ENCODE data around the gene AKR1E2.

AKR1E2 gene

GRCh38 chr10:4867109-4867519, 41.1 kb downstream of the AKR1E2 start:
- Mint-ChIP-seq H3K4me3 (no peak overlapping the region), H3K9me3 (no peaks in the 10 kb centered on the region), H3K27me3 (no peaks in the 10 kb centered on the region), H3K36me3 (ENCODE audit: low read depth) (no peaks in the 10 kb centered on the region), H3K27ac (no peak overlapping the region), H3K4me1 (ENCODE audit: low read depth) (no peaks in the 10 kb centered on the region)
- intact Hi-C loops (cut with micrococcal nuclease) = no loop called here

DNA sequence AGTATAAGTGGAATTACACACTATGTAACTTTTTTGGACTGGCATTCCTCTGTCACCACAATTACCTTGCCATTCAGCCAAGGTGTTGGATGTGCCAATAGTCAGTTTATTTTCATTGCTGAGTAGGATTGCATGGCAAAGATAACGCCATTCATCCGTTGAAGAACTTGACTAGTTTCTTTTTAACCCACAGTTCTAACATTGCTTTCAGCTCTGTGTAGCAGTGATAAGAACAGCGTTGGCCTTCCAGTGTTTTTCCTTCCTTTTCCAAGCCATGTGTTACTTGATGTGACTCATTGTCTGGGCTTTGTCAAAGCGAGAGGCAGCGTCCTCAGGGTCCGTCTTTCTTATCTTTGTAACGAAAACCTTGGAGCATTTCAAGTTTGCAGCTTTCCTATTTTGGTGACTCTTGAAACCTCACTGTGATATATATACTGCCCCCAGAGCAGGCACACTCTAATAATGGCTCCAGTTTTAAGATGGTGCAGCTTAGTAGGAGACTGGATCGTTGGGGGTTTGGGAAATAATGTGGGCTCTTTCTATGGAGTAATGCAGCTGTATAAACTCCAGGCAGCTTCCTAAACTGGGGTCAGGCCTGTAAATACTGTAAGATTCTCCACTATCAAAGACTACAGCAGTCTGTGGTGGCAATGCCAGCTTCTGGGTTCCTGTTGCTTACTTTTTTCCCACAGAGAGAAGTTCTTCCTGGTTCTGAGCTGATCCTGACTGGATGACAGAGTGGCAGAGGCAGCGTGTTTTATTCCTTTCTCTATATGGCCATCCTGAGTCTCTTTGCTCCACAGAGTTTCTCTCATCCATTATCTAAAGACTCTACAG, 41.7 kb downstream of the AKR1E2 start:
- no peaks in the 10 kb centered on the region for H3K27me3 Mint-ChIP-seq
- no peaks in the 10 kb centered on the region for H3K36me3 Mint-ChIP-seq (ENCODE audit: low read depth)
- no peak overlapping the region for H3K4me3 Mint-ChIP-seq
- intact Hi-C loops (cut with micrococcal nuclease) = no loop called here
- peaks cover 1% of the 10 kb centered on the region for H3K9me3 Mint-ChIP-seq
- H3K4me1 Mint-ChIP-seq (ENCODE audit: low read depth) = no peaks in the 10 kb centered on the region
- H3K27ac Mint-ChIP-seq = no peak overlapping the region

DNA sequence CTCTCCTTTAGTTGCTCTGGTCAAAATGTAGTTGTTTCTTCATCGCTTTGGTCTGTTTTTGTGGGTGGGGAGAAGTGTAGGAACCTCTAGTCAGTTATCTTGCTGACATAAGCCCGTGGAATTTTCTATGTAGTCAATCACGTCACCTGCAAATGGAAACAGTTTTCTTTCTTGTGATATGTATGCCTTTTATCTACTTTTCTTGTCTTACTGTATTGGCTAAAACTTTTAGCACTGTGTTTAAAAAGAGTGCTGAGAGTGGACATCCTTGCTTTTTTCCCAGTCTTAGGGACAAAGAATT, 42.3 kb downstream of the AKR1E2 start:
- no peaks in the 10 kb centered on the region for H3K27me3 Mint-ChIP-seq
- no peaks in the 10 kb centered on the region for H3K36me3 Mint-ChIP-seq (ENCODE audit: low read depth)
- H3K4me3 Mint-ChIP-seq = no peak overlapping the region
- intact Hi-C loops (cut with micrococcal nuclease) = no loop called here
- no peak overlapping the region for H3K27ac Mint-ChIP-seq
- H3K4me1 Mint-ChIP-seq (ENCODE audit: low read depth) = no peaks in the 10 kb centered on the region
- H3K9me3 Mint-ChIP-seq = peaks cover 7% of the 10 kb centered on the region

DNA sequence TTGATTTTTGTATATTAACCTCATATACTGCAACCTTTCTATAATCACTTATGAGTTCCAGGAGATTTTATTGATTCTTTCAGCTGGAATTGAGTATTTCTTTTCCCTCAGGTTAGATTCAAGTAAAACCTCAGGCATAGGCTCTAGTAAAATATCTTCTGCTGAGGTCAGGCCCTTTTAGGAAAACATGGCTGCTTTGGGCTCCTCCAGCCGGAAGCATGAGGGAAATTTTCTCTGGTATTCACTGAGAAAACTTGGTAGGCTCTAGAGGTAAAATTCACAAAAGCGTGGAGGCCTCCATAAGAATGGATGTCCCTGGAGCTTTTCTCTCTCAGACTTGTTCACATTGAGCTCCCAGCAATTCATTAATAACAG, 56.7 kb downstream of the AKR1E2 start:
- no peak overlapping the region for H3K27ac Mint-ChIP-seq
- H3K27me3 Mint-ChIP-seq = no peaks in the 10 kb centered on the region

GRCh38 chr10:4883079-4883739, 57.2 kb downstream of the AKR1E2 start:
- no peaks in the 10 kb centered on the region for H3K4me1 Mint-ChIP-seq (ENCODE audit: low read depth)
- H3K9me3 Mint-ChIP-seq = no peaks in the 10 kb centered on the region
- no peaks in the 10 kb centered on the region for H3K36me3 Mint-ChIP-seq (ENCODE audit: low read depth)
- intact Hi-C loops (cut with micrococcal nuclease) = no loop called here
- no peaks in the 10 kb centered on the region for H3K27me3 Mint-ChIP-seq
- H3K27ac Mint-ChIP-seq = no peak overlapping the region
- no peak overlapping the region for H3K4me3 Mint-ChIP-seq

More for the DNA sequence above, 56.7 kb downstream of the AKR1E2 start:
- Mint-ChIP-seq H3K36me3 (ENCODE audit: low read depth) (no peaks in the 10 kb centered on the region), H3K4me3 (no peak overlapping the region), H3K9me3 (no peaks in the 10 kb centered on the region), H3K4me1 (ENCODE audit: low read depth) (no peaks in the 10 kb centered on the region)
- intact Hi-C loops (cut with micrococcal nuclease) = no loop called here

DNA sequence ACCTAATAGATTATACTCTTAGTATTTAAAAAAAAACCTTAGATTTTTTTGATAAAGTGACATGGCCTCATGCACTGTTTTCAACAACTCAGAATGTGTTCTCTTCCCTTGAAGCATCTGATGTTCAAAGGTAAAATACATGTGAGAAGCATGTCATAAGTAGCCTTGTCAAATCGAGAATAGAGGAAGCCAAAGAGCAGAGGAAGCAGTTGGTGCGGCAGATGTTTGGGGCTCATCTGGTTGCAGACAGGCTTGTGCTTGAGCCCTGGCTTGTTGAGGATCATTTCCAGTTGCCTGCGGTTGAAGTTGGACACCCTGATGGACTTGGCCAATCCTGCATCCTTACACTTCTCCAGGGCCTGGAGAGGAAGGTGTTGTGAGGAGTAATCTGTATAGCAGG, 59.2 kb downstream of the AKR1E2 start:
- Mint-ChIP-seq H3K4me3 (no peak overlapping the region), H3K27me3 (no peaks in the 10 kb centered on the region), H3K9me3 (no peaks in the 10 kb centered on the region), H3K4me1 (ENCODE audit: low read depth) (no peaks in the 10 kb centered on the region), H3K36me3 (ENCODE audit: low read depth) (no peaks in the 10 kb centered on the region), H3K27ac (no peak overlapping the region)
- intact Hi-C loops (cut with micrococcal nuclease) = no loop called here

DNA sequence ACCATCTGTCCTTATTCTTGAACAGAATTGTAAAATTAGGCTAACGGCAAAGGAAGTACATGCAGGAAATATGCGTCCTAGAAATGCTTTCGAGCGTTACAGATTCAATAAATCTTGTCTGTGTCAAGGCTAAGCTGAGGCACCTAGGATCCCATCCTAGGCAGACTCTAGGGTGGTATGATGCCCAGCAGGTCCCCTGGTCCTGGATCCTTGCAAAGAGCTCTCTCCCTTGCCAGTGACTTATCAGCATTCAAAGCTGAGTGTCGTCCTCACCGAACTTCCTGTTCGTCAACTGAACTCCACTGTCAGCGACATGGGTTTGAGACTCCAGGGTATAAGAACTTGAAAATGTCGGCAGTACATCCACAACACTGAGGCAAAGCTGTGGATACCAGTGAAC, 61.5 kb downstream of the AKR1E2 start:
- Mint-ChIP-seq H3K9me3 (no peaks in the 10 kb centered on the region), H3K4me3 (no peak overlapping the region), H3K4me1 (ENCODE audit: low read depth) (no peaks in the 10 kb centered on the region), H3K27ac (no peak overlapping the region), H3K27me3 (no peaks in the 10 kb centered on the region), H3K36me3 (ENCODE audit: low read depth) (no peaks in the 10 kb centered on the region)
- intact Hi-C loops (cut with micrococcal nuclease) = no loop called here

GRCh38 chr10:4888236-4888635, 62.2 kb downstream of the AKR1E2 start:
- no peak overlapping the region for H3K27ac Mint-ChIP-seq
- H3K27me3 Mint-ChIP-seq = no peaks in the 10 kb centered on the region
- intact Hi-C loops (cut with micrococcal nuclease) = no loop called here
- no peak overlapping the region for H3K4me3 Mint-ChIP-seq
- no peaks in the 10 kb centered on the region for H3K4me1 Mint-ChIP-seq (ENCODE audit: low read depth)
- H3K9me3 Mint-ChIP-seq = no peaks in the 10 kb centered on the region
- no peaks in the 10 kb centered on the region for H3K36me3 Mint-ChIP-seq (ENCODE audit: low read depth)

- Mint-ChIP-seq H3K9me3 (no peaks in the 10 kb centered on the region), H3K27ac (no peak overlapping the region), H3K36me3 (ENCODE audit: low read depth) (no peaks in the 10 kb centered on the region), H3K27me3 (no peaks in the 10 kb centered on the region), H3K4me1 (ENCODE audit: low read depth) (no peaks in the 10 kb centered on the region), H3K4me3 (no peak overlapping the region)
- intact Hi-C loops (cut with micrococcal nuclease) = no loop called here
Observed at GRCh38 chr10:4889959-4890358, 64.0 kb downstream of the AKR1E2 start.

DNA sequence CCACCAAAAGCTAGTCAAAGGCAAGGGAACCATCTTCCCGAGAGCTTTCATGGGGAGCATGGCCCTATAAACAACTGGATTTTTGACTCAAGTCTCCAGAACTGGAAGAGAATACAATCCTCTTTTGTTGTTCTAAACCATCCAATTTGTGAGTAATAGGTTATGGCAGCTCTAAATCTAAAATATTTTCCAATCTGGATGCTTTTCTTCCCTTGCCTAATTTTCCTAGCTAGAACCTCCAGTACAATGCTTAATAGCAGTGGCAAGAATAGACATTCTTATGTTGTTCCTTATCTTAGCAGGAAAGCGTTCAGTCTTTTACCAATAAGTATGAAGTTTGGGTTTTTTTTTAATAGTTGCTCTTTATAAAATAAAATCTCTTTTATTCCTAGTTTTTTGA, 66.7 kb downstream of the AKR1E2 start:
- Mint-ChIP-seq H3K27me3 (no peaks in the 10 kb centered on the region), H3K36me3 (ENCODE audit: low read depth) (no peaks in the 10 kb centered on the region), H3K4me1 (ENCODE audit: low read depth) (no peaks in the 10 kb centered on the region), H3K27ac (no peak overlapping the region), H3K4me3 (no peak overlapping the region), H3K9me3 (no peaks in the 10 kb centered on the region)
- intact Hi-C loops (cut with micrococcal nuclease) = no loop called here

GRCh38 chr10:4894335-4894734, 68.3 kb downstream of the AKR1E2 start:
- intact Hi-C loops (cut with micrococcal nuclease) = no loop called here
- Mint-ChIP-seq H3K27me3 (no peaks in the 10 kb centered on the region), H3K36me3 (ENCODE audit: low read depth) (no peaks in the 10 kb centered on the region), H3K27ac (no peak overlapping the region), H3K9me3 (no peaks in the 10 kb centered on the region), H3K4me3 (no peak overlapping the region), H3K4me1 (ENCODE audit: low read depth) (no peaks in the 10 kb centered on the region)
